Thoracic aorta (tissue), 2 donors: Measurements from ENCODE around the gene FANCI. TPM values are rescaled to one million over a fixed set of nuclear protein-coding genes. Genes with fewer than 3 reads are reported as not detected.

Experiments used
- ATAC-seq: fragments of 150-250 bp; one replicate; pipeline ENCODE4 v1.8.0; 2017; ENCODE audit warnings: low read depth; ENCODE audit not compliant: insufficient number of reproducible peaks, low FRiP score
- DNase-seq: peaks from one replicate; pipeline ENCODE4 v3.0.0-alpha.2; 2020; ENCODE audit warnings: low spot score
- H3K27ac ChIP-seq, 2 donors: fragments of 200-600 bp; sonication (generic); 1 replicate in 1 of 2; 2 replicates in 1 of 2; pipeline ENCODE4 v1.5.1; 2016; ENCODE audit warnings: mild to moderate bottlenecking in 2 of 2, moderate library complexity in 2 of 2
- H3K27me3 ChIP-seq: fragments of 200-600 bp; sonication (generic); replicated peaks from 2 replicates; pipeline ENCODE4 v1.6.0; 2016; ENCODE audit warnings: mild to moderate bottlenecking; ENCODE audit not compliant: insufficient read depth
- H3K36me3 ChIP-seq: fragments of 200-600 bp; sonication (generic); one replicate; pipeline ENCODE4 v1.5.1; 2016
- H3K4me1 ChIP-seq, 2 donors: fragments of 200-600 bp; sonication (generic); 1 replicate in 1 of 2; 2 replicates in 1 of 2; pipeline versions ENCODE4 v1.5.1 to v1.6.0; 2016; ENCODE audit warnings: low read depth in 2 of 2, mild to moderate bottlenecking in 1 of 2; ENCODE audit not compliant: control insufficient read depth in 1 of 2
- H3K4me3 ChIP-seq: fragments of 200-600 bp; sonication (generic); 2 replicates; pipeline ENCODE4 v1.5.1; 2016; ENCODE audit warnings: mild to moderate bottlenecking
- H3K9me3 ChIP-seq: fragments of 200-600 bp; sonication (generic); 2 replicates; pipeline ENCODE4 v1.5.1; 2016
- total RNA-seq, 2 donors: library from RNA; depleted of rRNA; stranded (reverse); fragments of >200 nt; gene quantifications; one replicate each; pipeline versions ENCODE4 v1.1.0 to v1.2.3, GENCODE V29; 2016
- TF ChIP-seq, protein P1 (sequence below): fragments of 200-600 bp; sonication (generic); IDR thresholded peaks from one replicate; pipeline ENCODE4 v1.5.1; 2019; ENCODE audit warnings: antibody characterized with exemption

The FANCI gene
- total RNA-seq, 2 donors from 2014 or later = 3.0 to 16.2 TPM

DNA sequence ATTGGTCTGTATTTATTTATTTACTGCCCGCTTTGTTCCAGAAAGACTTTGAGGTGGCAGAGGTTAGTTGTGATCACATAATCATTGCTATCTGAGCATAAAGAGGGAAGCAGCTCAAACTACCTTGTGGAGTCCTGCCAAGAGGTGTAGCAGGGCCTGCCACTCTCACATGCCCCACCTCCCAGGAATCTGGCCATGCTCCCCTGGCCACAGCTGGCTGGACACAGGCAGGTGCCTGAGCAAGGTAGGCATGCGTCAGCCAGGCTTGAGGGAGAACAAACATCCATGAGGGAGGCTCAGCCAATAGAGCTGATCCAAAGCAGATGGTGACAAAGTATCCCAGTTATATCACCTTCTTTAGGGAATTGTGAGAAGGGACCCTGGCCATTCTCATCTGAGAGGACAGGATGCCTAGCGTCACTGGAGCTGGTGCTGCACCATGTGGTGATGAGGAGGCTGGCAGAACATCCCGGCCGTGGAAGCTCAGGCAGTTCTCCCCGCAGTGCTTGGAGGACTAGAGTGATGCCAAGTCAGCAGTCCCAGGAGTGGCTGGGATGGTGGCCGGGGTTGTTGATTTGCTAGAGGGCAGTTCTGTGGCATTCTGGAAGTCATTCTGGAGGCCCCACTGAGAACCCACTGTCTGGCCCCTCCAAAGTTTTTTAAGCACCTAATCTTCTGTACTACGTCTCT, 97.7 kb downstream of the FANCI start:
- H3K36me3 ChIP-seq = no peaks in the 10 kb centered on the region

DNA sequence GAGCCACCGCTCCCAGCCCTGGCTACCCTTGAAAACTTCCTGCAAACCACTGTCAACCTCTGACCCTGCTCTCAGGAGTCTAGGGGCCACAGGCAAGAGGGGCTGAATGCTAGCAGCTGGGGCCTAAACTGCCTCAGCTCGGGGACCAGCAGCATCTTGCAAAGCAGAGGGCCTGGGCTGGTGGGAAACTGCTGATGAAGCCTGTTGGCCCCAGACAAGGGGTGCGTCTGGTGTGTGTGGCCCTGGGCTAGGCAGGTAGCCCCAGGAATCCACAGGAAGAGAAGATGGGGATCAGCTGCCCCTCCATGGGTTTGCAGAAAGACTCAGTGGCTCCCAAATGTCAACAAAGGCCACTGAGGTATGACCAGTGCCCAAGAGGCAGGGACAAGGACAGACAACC, 99.1 kb downstream of the FANCI start:
- H3K4me3 ChIP-seq = no peak overlapping the region
- no peaks in the 10 kb centered on the region for H3K27me3 ChIP-seq
- DNase-seq = no peak
- H3K4me1 ChIP-seq = no peaks in the 10 kb centered on the region
- TF ChIP-seq, protein P1, sequence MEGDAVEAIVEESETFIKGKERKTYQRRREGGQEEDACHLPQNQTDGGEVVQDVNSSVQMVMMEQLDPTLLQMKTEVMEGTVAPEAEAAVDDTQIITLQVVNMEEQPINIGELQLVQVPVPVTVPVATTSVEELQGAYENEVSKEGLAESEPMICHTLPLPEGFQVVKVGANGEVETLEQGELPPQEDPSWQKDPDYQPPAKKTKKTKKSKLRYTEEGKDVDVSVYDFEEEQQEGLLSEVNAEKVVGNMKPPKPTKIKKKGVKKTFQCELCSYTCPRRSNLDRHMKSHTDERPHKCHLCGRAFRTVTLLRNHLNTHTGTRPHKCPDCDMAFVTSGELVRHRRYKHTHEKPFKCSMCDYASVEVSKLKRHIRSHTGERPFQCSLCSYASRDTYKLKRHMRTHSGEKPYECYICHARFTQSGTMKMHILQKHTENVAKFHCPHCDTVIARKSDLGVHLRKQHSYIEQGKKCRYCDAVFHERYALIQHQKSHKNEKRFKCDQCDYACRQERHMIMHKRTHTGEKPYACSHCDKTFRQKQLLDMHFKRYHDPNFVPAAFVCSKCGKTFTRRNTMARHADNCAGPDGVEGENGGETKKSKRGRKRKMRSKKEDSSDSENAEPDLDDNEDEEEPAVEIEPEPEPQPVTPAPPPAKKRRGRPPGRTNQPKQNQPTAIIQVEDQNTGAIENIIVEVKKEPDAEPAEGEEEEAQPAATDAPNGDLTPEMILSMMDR = no peak
- H3K36me3 ChIP-seq = no peaks in the 10 kb centered on the region
- H3K27ac ChIP-seq = no peak overlapping the region
- H3K9me3 ChIP-seq = no peaks in the 10 kb centered on the region
- no peak for ATAC-seq

More for the DNA sequence above, 97.7 kb downstream of the FANCI start:
- Histone ChIP-seq H3K27me3 (no peaks in the 10 kb centered on the region), H3K9me3 (no peaks in the 10 kb centered on the region), H3K27ac (no peak overlapping the region), H3K4me3 (no peak overlapping the region), H3K4me1 (no peaks in the 10 kb centered on the region)
- ATAC-seq (no peak), DNase-seq (no peak)
- TF ChIP-seq, protein P1 = no peak

DNA sequence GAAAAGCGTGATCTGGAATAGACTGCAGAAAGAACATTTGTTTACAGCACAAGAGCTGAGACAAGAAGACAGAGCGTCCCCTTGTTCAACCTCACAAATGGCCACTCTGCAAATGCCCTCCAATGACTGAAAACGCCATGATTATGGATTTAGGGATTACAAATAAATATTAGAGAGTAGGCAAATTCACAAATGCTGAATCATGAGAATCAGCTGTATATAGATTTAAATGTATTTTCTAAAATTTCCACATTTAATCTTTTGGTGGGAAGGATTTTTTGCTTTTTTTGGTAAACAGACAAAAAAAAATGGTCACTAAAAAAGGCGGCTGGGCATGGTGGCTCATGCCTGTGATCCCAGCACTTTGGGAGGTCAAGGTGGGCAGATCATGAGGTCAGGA, 101.5 kb downstream of the FANCI start:
- Histone ChIP-seq H3K27me3 (no peaks in the 10 kb centered on the region), H3K36me3 (no peaks in the 10 kb centered on the region), H3K4me1 (no peaks in the 10 kb centered on the region), H3K4me3 (no peak overlapping the region), H3K9me3 (no peaks in the 10 kb centered on the region), H3K27ac (no peak overlapping the region)
- TF ChIP-seq, protein P1 = no peak
- DNase-seq = no peak
- no peak for ATAC-seq

DNA sequence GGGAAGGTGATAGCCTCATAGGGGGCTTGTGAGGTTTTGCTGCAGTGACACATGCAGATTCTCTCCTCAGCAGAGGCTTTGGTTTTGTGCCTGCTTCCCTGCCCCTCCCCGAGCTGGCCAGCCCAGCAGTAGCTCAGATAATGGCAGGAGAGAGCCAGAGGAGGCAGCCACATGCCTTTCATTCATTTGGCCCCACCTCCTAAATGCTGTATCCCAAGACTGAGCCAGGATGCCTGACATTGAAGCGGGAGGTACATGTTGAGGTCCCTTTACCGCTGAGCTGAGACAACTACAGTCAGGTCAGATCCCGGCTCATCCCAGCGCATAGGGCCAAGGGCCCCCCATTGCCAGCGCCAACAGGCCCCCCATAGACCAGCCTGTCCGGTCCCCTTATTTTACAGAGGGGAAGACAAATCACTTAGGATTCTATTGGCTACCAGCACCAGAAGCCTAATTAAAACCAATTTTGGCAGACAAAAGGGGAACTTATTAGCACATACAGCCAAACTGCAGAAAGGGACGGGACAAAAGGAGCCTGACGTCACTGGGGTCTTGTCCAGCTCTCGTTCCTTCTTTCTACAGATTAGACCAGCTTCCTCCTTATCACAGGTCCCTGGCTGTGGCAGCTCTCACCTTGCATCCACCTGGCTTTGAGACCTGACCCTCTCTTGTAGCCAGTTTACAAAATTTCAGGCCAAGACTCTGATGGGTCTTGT, 102.9 kb downstream of the FANCI start:
- H3K27me3 ChIP-seq = no peaks in the 10 kb centered on the region
- H3K27ac ChIP-seq = no peak overlapping the region
- H3K36me3 ChIP-seq = no peaks in the 10 kb centered on the region
- TF ChIP-seq, protein P1 = no peak
- no peaks in the 10 kb centered on the region for H3K4me1 ChIP-seq
- H3K9me3 ChIP-seq = no peaks in the 10 kb centered on the region
- DNase-seq = no peak
- H3K4me3 ChIP-seq = no peak overlapping the region
- ATAC-seq = peak; percentile 27

DNA sequence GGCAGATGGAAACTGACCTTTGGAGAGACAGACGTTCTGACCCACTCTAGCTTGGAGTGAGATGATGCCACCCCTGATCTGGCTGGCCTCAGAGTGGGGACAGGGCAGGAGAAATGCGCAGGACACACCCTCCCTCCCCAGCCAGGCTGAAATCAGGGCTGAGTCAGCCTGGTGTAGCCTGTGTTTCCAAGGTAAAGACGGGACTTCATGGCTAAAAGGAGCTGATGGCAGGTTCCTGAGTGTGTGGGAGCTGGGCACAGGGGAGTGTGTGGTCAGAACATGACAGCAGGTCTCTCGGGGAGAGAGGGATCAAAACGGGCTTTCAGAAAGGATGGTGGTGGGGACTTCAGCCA, 105.4 kb downstream of the FANCI start:
- Histone ChIP-seq H3K4me1 (no peaks in the 10 kb centered on the region), H3K27me3 (no peaks in the 10 kb centered on the region), H3K36me3 (no peaks in the 10 kb centered on the region), H3K9me3 (no peaks in the 10 kb centered on the region), H3K4me3 (no peak overlapping the region), H3K27ac (no peak overlapping the region)
- no peak for DNase-seq
- TF ChIP-seq, protein P1 = no peak
- no peak for ATAC-seq
